Fibroblast of lung (primary cell): Measurements from ENCODE around the gene EFCAB12. TPM values are rescaled to one million over a fixed set of nuclear protein-coding genes. Genes with fewer than 3 reads are reported as not detected.
A peak's percentile ranks its signal among the peaks of the same experiment; 100 is the strongest.

Source experiments
- DNase-seq, 2 donors: peaks; one replicate each; pipeline versions ENCODE4 v3.0.0 to v3.0.0-alpha.2; 2010; ENCODE audit warnings: low read depth in 2 of 2
- H2AFZ ChIP-seq: 2 replicates; pipeline ENCODE4 v1.5.1; 2012; ENCODE audit warnings: low read length, control low read depth, inconsistent platforms
- H3K27ac ChIP-seq: 2 replicates; pipeline ENCODE4 v1.5.1; 2011; ENCODE audit warnings: low read length, control low read depth; ENCODE audit not compliant: insufficient read depth
- H3K27me3 ChIP-seq: 2 replicates; pipeline ENCODE4 v1.5.1; 2011; ENCODE audit warnings: mild to moderate bottlenecking, low read length; ENCODE audit not compliant: control insufficient read depth, insufficient read depth
- H3K36me3 ChIP-seq: 2 replicates; pipeline ENCODE4 v1.5.1; 2011; ENCODE audit warnings: low read length; ENCODE audit not compliant: control insufficient read depth, insufficient read depth
- H3K4me1 ChIP-seq: 2 replicates; pipeline ENCODE4 v1.5.1; 2011; ENCODE audit warnings: low read length; ENCODE audit not compliant: control insufficient read depth, insufficient read depth; ENCODE audit errors: extremely low read depth
- H3K4me2 ChIP-seq: 2 replicates; pipeline ENCODE4 v1.5.1; 2011; ENCODE audit warnings: low read length, control low read depth; ENCODE audit not compliant: insufficient read depth; ENCODE audit errors: extremely low read depth
- H3K4me3 ChIP-seq, 4 experiments: fragments of 200-600 bp in 1 of 4; sonication (generic) in 1 of 4; replicated peaks in 1 of 4; 2 replicates each; pipeline ENCODE4 v1.5.1; 2011 to 2016; ENCODE audit warnings: low read length in 4 of 4, low read depth in 3 of 4, mild to moderate bottlenecking in 3 of 4, control low read depth in 2 of 4, inconsistent platforms in 1 of 4, mixed read lengths in 1 of 4; ENCODE audit not compliant: insufficient read depth in 1 of 4; ENCODE audit errors: control extremely low read depth in 1 of 4
- H3K79me2 ChIP-seq: 2 replicates; pipeline ENCODE4 v1.5.1; 2012; ENCODE audit warnings: mild to moderate bottlenecking, low read length, inconsistent platforms; ENCODE audit not compliant: control insufficient read depth, insufficient read depth
- H3K9ac ChIP-seq: 2 replicates; pipeline ENCODE4 v1.5.1; 2011; ENCODE audit warnings: mild to moderate bottlenecking, low read length, control low read depth; ENCODE audit not compliant: insufficient read depth
- H3K9me3 ChIP-seq: 2 replicates; pipeline ENCODE4 v1.5.1; 2012; ENCODE audit warnings: low read depth, low read length; ENCODE audit not compliant: control insufficient read depth, insufficient read depth
- H4K20me1 ChIP-seq: 2 replicates; pipeline ENCODE4 v1.5.1; 2011; ENCODE audit warnings: low read length; ENCODE audit not compliant: control insufficient read depth, insufficient read depth; ENCODE audit errors: extremely low read depth
- CTCF ChIP-seq, 2 donors: IDR thresholded peaks in 1 of 2; conservative IDR thresholded peaks in 1 of 2; 1 replicate in 1 of 2; 2 replicates in 1 of 2; pipeline ENCODE4 v1.5.1; 2011 to 2012; ENCODE audit warnings: low read length in 2 of 2, control low read depth in 1 of 2, inconsistent platforms in 1 of 2, low read depth in 1 of 2, mild to moderate bottlenecking in 1 of 2
- EZH2 ChIP-seq: IDR thresholded peaks from 2 replicates; pipeline ENCODE4 v1.5.1; 2012; ENCODE audit warnings: low read length, control low read depth, mild to moderate bottlenecking; ENCODE audit errors: missing control alignments
- polyA plus RNA-seq, 2 donors: library from polyadenylated mRNA; depleted of rRNA in 1 of 2; stranded (reverse) in 1 of 2; unstranded in 1 of 2; fragments of >200 nt; gene quantifications; 2 replicates each; pipeline ENCODE4 v1.2.1, GENCODE V29; 2011 to 2012; ENCODE audit warnings: missing spikeins in 1 of 2
- total RNA-seq: library from RNA; depleted of rRNA; stranded (reverse); fragments of >200 nt; gene quantifications from 2 replicates; pipeline ENCODE4 v1.2.1, GENCODE V29; 2014

Gene EFCAB12
- total and polyA plus RNA-seq, 2 donors (not counting 1 experiment from before 2014, with no cell fraction given): 0.17 TPM; not detected in 1

GRCh38 chr3:129419476-129419875 is 9.0 kb downstream of the EFCAB12 start:
- Histone ChIP-seq H4K20me1 (no peaks in the 10 kb centered on the region), H3K27ac (no peak overlapping the region), H3K36me3 (no peaks in the 10 kb centered on the region), H3K27me3 (no peaks in the 10 kb centered on the region), H3K4me2 (no peak overlapping the region), H3K79me2 (no peaks in the 10 kb centered on the region), H3K4me3 (no peak overlapping the region), H3K9me3 (no peaks in the 10 kb centered on the region), H3K4me1 (peaks cover 2% of the 10 kb centered on the region), H3K9ac (no peak overlapping the region), H2AFZ (no peak overlapping the region)
- no peak for TF ChIP-seq EZH2
- TF ChIP-seq CTCF (conservative IDR thresholded peaks at IDR 0.05 in 1 of 2, IDR thresholded peaks at IDR 0.05 in 1 of 2; ENCODE audit: low read depth in 1 of 2, low read length in 2 of 2): no peak
- DNase-seq: no peak

- Histone ChIP-seq H3K9ac (no peak overlapping the region), H3K27me3 (no peaks in the 10 kb centered on the region), H3K4me1 (peaks cover 10% of the 10 kb centered on the region), H3K4me3 (no peak overlapping the region), H4K20me1 (no peaks in the 10 kb centered on the region), H3K9me3 (no peaks in the 10 kb centered on the region), H3K79me2 (no peaks in the 10 kb centered on the region), H3K4me2 (no peak overlapping the region), H3K36me3 (no peaks in the 10 kb centered on the region), H2AFZ (no peak overlapping the region), H3K27ac (no peak overlapping the region)
- TF ChIP-seq EZH2: no peak
- no peak for TF ChIP-seq CTCF (conservative IDR thresholded peaks at IDR 0.05 in 1 of 2, IDR thresholded peaks at IDR 0.05 in 1 of 2; ENCODE audit: low read depth in 1 of 2, low read length in 2 of 2)
- no peak for DNase-seq
These were observed 10.1 kb downstream of the EFCAB12 start for GRCh38 chr3:129418041-129418973.

- Histone ChIP-seq H3K36me3 (no peaks in the 10 kb centered on the region), H3K27me3 (no peaks in the 10 kb centered on the region), H3K27ac (no peak overlapping the region), H3K4me1 (peaks cover 14% of the 10 kb centered on the region), H3K4me3 (no peak overlapping the region), H3K79me2 (no peaks in the 10 kb centered on the region), H2AFZ (no peak overlapping the region), H3K9me3 (no peaks in the 10 kb centered on the region), H4K20me1 (no peaks in the 10 kb centered on the region), H3K9ac (no peak overlapping the region), H3K4me2 (peak overlapping the region; percentile 40)
- TF ChIP-seq CTCF (conservative IDR thresholded peaks at IDR 0.05 in 1 of 2, IDR thresholded peaks at IDR 0.05 in 1 of 2; ENCODE audit: low read depth in 1 of 2, low read length in 2 of 2): no peak
- no peak for TF ChIP-seq EZH2
- DNase-seq: peak; percentile 72 to 88
These were observed 11.1 kb downstream of the EFCAB12 start for GRCh38 chr3:129417326-129417725.
